OCI-LY1 (cell line): Measurements from ENCODE around the gene CCDC181.

Experiments
- CTCF ChIP-seq: fragments of 200-600 bp; sonication (generic), shearing (Covaris generic); IDR thresholded peaks from 2 replicates; pipeline ENCODE4 v1.5.1; 2017; ENCODE audit warnings: mild to moderate bottlenecking, antibody characterized with exemption, low read length, moderate library complexity, mixed read lengths
- EZH2 ChIP-seq: fragments of 200-600 bp; sonication (generic), shearing (Covaris generic); IDR thresholded peaks from 2 replicates; pipeline ENCODE4 v1.8.0; 2017; ENCODE audit warnings: borderline replicate concordance, mixed run types, mild to moderate bottlenecking, antibody characterized with exemption, low read length, moderate library complexity, mixed read lengths

GRCh38 chr1:169443923-169444322 is 16.6 kb upstream of the CCDC181 start:
- TF ChIP-seq CTCF (no peak), EZH2 (no peak)
